Measurements from ENCODE around the gene TMEM218. TPM values are rescaled to one million over a fixed set of nuclear protein-coding genes. Genes with fewer than 3 reads are reported as not detected.

Gene TMEM218
- total and polyA plus RNA-seq, 2 donors (not counting 3 experiments of a cell fraction or from before 2014, with no cell fraction given) = 23.8 to 45.1 TPM

GRCh38 chr11:125072961-125073590 lies 38.4 kb downstream of the TMEM218 start:
- H3K4me2 ChIP-seq (ENCODE audit: insufficient read depth, low read length) = no peak overlapping the region
- ChIA-PET CTCF (interaction anchor here (1.0 kb wide), 1 partner anchor 17 kb away, joined by 3 read pairs; no protein-coding TSS in a partner anchor), POLR2A (no interaction called here)
- FAIRE-seq (no peak), DNase-seq (ENCODE audit: low read depth, low spot score) (no peak)
- H3K9me1 ChIP-seq (replicated peaks; ENCODE audit: control insufficient read depth, extremely low read depth, insufficient read depth, low read length) = no peaks in the 10 kb centered on the region
- no peaks in the 10 kb centered on the region for H3K79me2 ChIP-seq (ENCODE audit: control insufficient read depth, insufficient read depth, low read length)
- TF ChIP-seq MAX (IDR thresholded peaks at IDR 0.05; ENCODE audit: insufficient read depth, insufficient read length) = no peak
- H4K20me1 ChIP-seq (replicated peaks; ENCODE audit: control insufficient read depth, extremely low read depth, insufficient read depth, low read length) = no peaks in the 10 kb centered on the region
- no peaks in the 10 kb centered on the region for H3K27me3 ChIP-seq (ENCODE audit: control insufficient read depth in 2 of 2, insufficient read depth in 2 of 2, low read length in 2 of 2)
- H3K36me3 ChIP-seq (ENCODE audit: control insufficient read depth in 2 of 2, extremely low read depth in 1 of 2, insufficient read depth in 2 of 2, low read length in 2 of 2) = no peaks in the 10 kb centered on the region
- H3K4me3 ChIP-seq (replicated peaks in 1 of 3; ENCODE audit: insufficient read depth in 1 of 3, low read depth in 1 of 3, low read length in 3 of 3) = no peak overlapping the region
- peaks cover 8% of the 10 kb centered on the region for H3K4me1 ChIP-seq (ENCODE audit: control insufficient read depth, extremely low read depth, insufficient read depth, low read length)
- no peaks in the 10 kb centered on the region for H3K9me3 ChIP-seq (replicated peaks; ENCODE audit: control insufficient read depth, insufficient read depth, low read length)
- dilution Hi-C loops (cut with MboI; ENCODE audit: extremely low pct_ligation_motif_present, low sequenced_read_pairs) (no loop called here), intact Hi-C loops (cut with micrococcal nuclease) (no loop called here)
- no peak overlapping the region for H3K27ac ChIP-seq (ENCODE audit: insufficient read depth, low read depth, low read length)
- BruUV-seq (replicated peaks) = no TSS peak
- H2AFZ ChIP-seq (ENCODE audit: low read depth, low read length) = no peak overlapping the region
- H3K9ac ChIP-seq (replicated peaks; ENCODE audit: extremely low read depth, insufficient read depth, low read length) = no peak overlapping the region

- Histone ChIP-seq H3K79me2 (ENCODE audit: control insufficient read depth, insufficient read depth, low read length) (no peaks in the 10 kb centered on the region), H3K9ac (replicated peaks; ENCODE audit: extremely low read depth, insufficient read depth, low read length) (no peak overlapping the region), H3K4me1 (ENCODE audit: control insufficient read depth, extremely low read depth, insufficient read depth, low read length) (peaks cover 8% of the 10 kb centered on the region), H2AFZ (ENCODE audit: low read depth, low read length) (no peak overlapping the region), H3K4me2 (ENCODE audit: insufficient read depth, low read length) (no peak overlapping the region), H3K36me3 (ENCODE audit: control insufficient read depth in 2 of 2, extremely low read depth in 1 of 2, insufficient read depth in 2 of 2, low read length in 2 of 2) (no peaks in the 10 kb centered on the region), H4K20me1 (replicated peaks; ENCODE audit: control insufficient read depth, extremely low read depth, insufficient read depth, low read length) (no peaks in the 10 kb centered on the region), H3K4me3 (replicated peaks in 1 of 3; ENCODE audit: insufficient read depth in 1 of 3, low read depth in 1 of 3, low read length in 3 of 3) (no peak overlapping the region), H3K27ac (ENCODE audit: insufficient read depth, low read depth, low read length) (no peak overlapping the region), H3K27me3 (ENCODE audit: control insufficient read depth in 2 of 2, insufficient read depth in 2 of 2, low read length in 2 of 2) (no peaks in the 10 kb centered on the region), H3K9me3 (replicated peaks; ENCODE audit: control insufficient read depth, insufficient read depth, low read length) (no peaks in the 10 kb centered on the region), H3K9me1 (replicated peaks; ENCODE audit: control insufficient read depth, extremely low read depth, insufficient read depth, low read length) (no peaks in the 10 kb centered on the region)
- no TSS peak for BruUV-seq (replicated peaks)
- no peak for DNase-seq (ENCODE audit: low read depth, low spot score)
- no peak for FAIRE-seq
- CTCF ChIA-PET = no interaction called here
- no peak for TF ChIP-seq GATA2 (IDR thresholded peaks at IDR 0.05; ENCODE audit: insufficient read depth, insufficient read length, low read depth, low read length)
- TF ChIP-seq CTCF (IDR thresholded peaks at IDR 0.05; ENCODE audit: extremely low read depth in 1 of 2, insufficient read depth in 1 of 2, low read depth in 1 of 2, low read length in 2 of 2) = no peak
- no peak for TF ChIP-seq POLR2AphosphoS5 (IDR thresholded peaks at IDR 0.05; ENCODE audit: insufficient read depth, low read depth, low read length)
- TF ChIP-seq MYC (IDR thresholded peaks at IDR 0.05; ENCODE audit: low read depth, low read length) = no peak
- no peak for TF ChIP-seq FOS (IDR thresholded peaks at IDR 0.05; ENCODE audit: borderline replicate concordance, insufficient read depth, low read length)
- no peak for TF ChIP-seq EZH2 (IDR thresholded peaks at IDR 0.05; ENCODE audit: borderline replicate concordance, low read depth, low read length, severe bottlenecking)
- no peak for TF ChIP-seq JUN (IDR thresholded peaks at IDR 0.05; ENCODE audit: borderline replicate concordance, insufficient read depth, insufficient read length, low read depth)
- no peak for TF ChIP-seq POLR2A (IDR thresholded peaks at IDR 0.05; ENCODE audit: low read depth, low read length)
- TF ChIP-seq MAX (IDR thresholded peaks at IDR 0.05; ENCODE audit: insufficient read depth, insufficient read length) = no peak
- intact Hi-C loops (cut with micrococcal nuclease) = no loop called here
- POLR2A ChIA-PET = no interaction called here
- dilution Hi-C loops (cut with MboI; ENCODE audit: extremely low pct_ligation_motif_present, low sequenced_read_pairs) = no loop called here
Observed at GRCh38 chr11:125072218-125072960, 39.0 kb downstream of the TMEM218 start.
